SU-DHL-6 (cell line): ENCODE results near the gene UNC119.

Experiments
- H2AFZ ChIP-seq: fragments of 200-600 bp; sonication (generic); 2 replicates; pipeline ENCODE4 v1.6.1; 2014; ENCODE audit warnings: low read depth, mild to moderate bottlenecking, moderate library complexity, mixed read lengths, antibody characterized with exemption, low read length; ENCODE audit not compliant: severe bottlenecking
- H3F3A ChIP-seq: fragments of 200-600 bp; shearing (Covaris generic); 2 replicates; pipeline ENCODE4 v1.6.0; 2016; ENCODE audit warnings: antibody characterized with exemption, mild to moderate bottlenecking; ENCODE audit not compliant: insufficient read depth
- H3K27ac ChIP-seq: fragments of 200-600 bp; sonication (generic); 2 replicates; pipeline ENCODE4 v1.5.1; 2016; ENCODE audit warnings: low read depth, mild to moderate bottlenecking, low read length, moderate library complexity, mixed read lengths
- H3K27me3 ChIP-seq: fragments of 200-600 bp; sonication (generic), shearing (Covaris generic); 2 replicates; pipeline ENCODE4 v1.6.0; 2014; ENCODE audit warnings: mild to moderate bottlenecking, low read length
- H3K36me3 ChIP-seq: fragments of 200-600 bp; sonication (generic); 2 replicates; pipeline ENCODE4 v1.6.1; 2014; ENCODE audit warnings: mild to moderate bottlenecking, low read length, mixed read lengths
- H3K4me2 ChIP-seq: fragments of 300-600, 200-600 bp; shearing (Covaris generic), sonication (generic); 2 replicates; pipeline ENCODE4 v1.6.0; 2014; ENCODE audit warnings: low read length, low read depth, mild to moderate bottlenecking; ENCODE audit not compliant: poor library complexity, severe bottlenecking
- H3K4me3 ChIP-seq: fragments of 200-600 bp; sonication (generic); 2 replicates; pipeline ENCODE4 v1.5.1; 2014; ENCODE audit warnings: antibody characterized with exemption, low read length, mild to moderate bottlenecking, mixed read lengths; ENCODE audit not compliant: insufficient read depth, poor library complexity, severe bottlenecking
- H3K79me2 ChIP-seq: fragments of 200-600 bp; sonication (generic); 2 replicates; pipeline ENCODE4 v1.6.1; 2014; ENCODE audit warnings: mild to moderate bottlenecking, low read length, moderate library complexity; ENCODE audit not compliant: insufficient read depth
- H3K9ac ChIP-seq: fragments of 200-600 bp; sonication (generic); 2 replicates; pipeline ENCODE4 v1.7.0; 2014; ENCODE audit warnings: mild to moderate bottlenecking, low read length
- H3K9me2 ChIP-seq: fragments of 200-600 bp; sonication (generic); replicated peaks from 2 replicates; pipeline ENCODE4 v1.6.1; 2014; ENCODE audit warnings: low read length; ENCODE audit not compliant: insufficient read depth
- H3K9me3 ChIP-seq: fragments of 200-600 bp; sonication (generic); 2 replicates; pipeline ENCODE4 v1.6.1; 2014; ENCODE audit warnings: low read length, mixed read lengths; ENCODE audit not compliant: insufficient read depth
- H4K20me1 ChIP-seq: fragments of 200-600 bp; sonication (generic); 2 replicates; pipeline ENCODE4 v1.6.1; 2014; ENCODE audit warnings: low read depth, mild to moderate bottlenecking, antibody characterized with exemption, low read length, moderate library complexity, mixed read lengths
- EZH2phosphoT487 ChIP-seq: fragments of 200-600 bp; sonication (generic), shearing (Covaris generic); conservative IDR thresholded peaks from 2 replicates; pipeline ENCODE4 v1.6.1; 2018; ENCODE audit warnings: mild to moderate bottlenecking, antibody characterized with exemption, low read length, moderate library complexity, mixed read lengths
- TF ChIP-seq, protein P1 (sequence below): fragments of 200-600 bp; sonication (generic); IDR thresholded peaks from one replicate; pipeline ENCODE4 v1.5.1; 2017; ENCODE audit warnings: antibody characterized with exemption, mild to moderate bottlenecking, low read length, moderate library complexity; ENCODE audit not compliant: insufficient read depth, poor library complexity, severe bottlenecking

The UNC119 gene

DNA sequence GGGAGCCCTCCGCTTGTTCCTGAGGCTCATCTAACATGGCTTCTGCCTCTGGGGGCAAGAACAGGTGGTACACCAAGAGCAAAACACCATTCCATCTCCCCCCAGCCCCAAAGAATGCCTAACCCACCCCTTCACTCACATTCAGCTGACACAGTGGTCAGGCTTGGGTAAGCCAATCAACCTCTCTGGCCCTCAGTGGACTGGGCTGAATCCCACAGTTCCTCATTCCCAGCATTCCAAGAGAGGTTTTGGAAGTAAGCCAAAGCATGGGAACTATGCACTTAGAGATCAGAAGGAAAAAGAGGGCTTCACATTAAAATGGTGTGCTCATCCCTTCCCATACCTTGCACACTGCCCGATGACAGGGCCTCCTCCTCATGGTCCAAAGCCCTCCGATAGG, 11.1 kb upstream of the UNC119 start:
- Histone ChIP-seq H3K4me2 (no peak overlapping the region), H3K9ac (no peak overlapping the region), H3K9me3 (no peaks in the 10 kb centered on the region), H3K9me2 (no peaks in the 10 kb centered on the region), H3F3A (peaks cover 3% of the 10 kb centered on the region; the same call in 1 of the 2 replicates), H3K36me3 (no peaks in the 10 kb centered on the region; the same call in 1 of the 2 replicates), H3K79me2 (peaks cover 18% of the 10 kb centered on the region; the same call in 1 of the 2 replicates), H3K27ac (no peak overlapping the region), H4K20me1 (0 out of 2 replicates have a peak, but pooled peaks cover 5% of the 10 kb centered on the region), H3K27me3 (no peaks in the 10 kb centered on the region), H2AFZ (no peak overlapping the region), H3K4me3 (no peak overlapping the region)
- TF ChIP-seq, protein P1, sequence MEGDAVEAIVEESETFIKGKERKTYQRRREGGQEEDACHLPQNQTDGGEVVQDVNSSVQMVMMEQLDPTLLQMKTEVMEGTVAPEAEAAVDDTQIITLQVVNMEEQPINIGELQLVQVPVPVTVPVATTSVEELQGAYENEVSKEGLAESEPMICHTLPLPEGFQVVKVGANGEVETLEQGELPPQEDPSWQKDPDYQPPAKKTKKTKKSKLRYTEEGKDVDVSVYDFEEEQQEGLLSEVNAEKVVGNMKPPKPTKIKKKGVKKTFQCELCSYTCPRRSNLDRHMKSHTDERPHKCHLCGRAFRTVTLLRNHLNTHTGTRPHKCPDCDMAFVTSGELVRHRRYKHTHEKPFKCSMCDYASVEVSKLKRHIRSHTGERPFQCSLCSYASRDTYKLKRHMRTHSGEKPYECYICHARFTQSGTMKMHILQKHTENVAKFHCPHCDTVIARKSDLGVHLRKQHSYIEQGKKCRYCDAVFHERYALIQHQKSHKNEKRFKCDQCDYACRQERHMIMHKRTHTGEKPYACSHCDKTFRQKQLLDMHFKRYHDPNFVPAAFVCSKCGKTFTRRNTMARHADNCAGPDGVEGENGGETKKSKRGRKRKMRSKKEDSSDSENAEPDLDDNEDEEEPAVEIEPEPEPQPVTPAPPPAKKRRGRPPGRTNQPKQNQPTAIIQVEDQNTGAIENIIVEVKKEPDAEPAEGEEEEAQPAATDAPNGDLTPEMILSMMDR: no peak
- TF ChIP-seq EZH2phosphoT487: no peak

DNA sequence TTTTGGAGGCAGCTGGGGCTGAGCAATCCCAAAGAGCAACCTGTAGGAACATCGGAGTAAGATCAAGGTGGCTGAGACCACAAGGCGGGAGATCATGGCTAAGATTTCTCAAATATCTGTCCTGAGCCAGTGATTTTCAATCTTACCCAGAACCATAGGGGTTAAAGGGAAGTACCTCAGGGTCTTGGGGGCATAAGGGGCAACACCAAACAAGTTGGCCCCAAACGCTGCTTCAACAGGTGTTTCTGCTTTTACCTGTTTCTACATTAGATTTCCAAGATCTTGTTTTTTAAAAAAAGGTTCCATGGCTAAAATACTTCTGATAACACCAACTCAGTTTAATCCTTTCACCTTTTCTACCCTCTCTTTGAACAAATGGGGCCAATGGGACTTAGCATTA, 2.6 kb upstream of the UNC119 start:
- H3K9ac ChIP-seq: no peak overlapping the region
- H2AFZ ChIP-seq: no peak overlapping the region
- no peaks in the 10 kb centered on the region for H3K9me3 ChIP-seq
- no peak overlapping the region for H3K27ac ChIP-seq
- no peaks in the 10 kb centered on the region for H3K9me2 ChIP-seq
- no peaks in the 10 kb centered on the region for H3K79me2 ChIP-seq
- no peaks in the 10 kb centered on the region for H3K36me3 ChIP-seq
- H4K20me1 ChIP-seq: no peaks in the 10 kb centered on the region
- H3F3A ChIP-seq: no peaks in the 10 kb centered on the region
- no peak overlapping the region for H3K4me2 ChIP-seq
- no peak overlapping the region for H3K4me3 ChIP-seq
- TF ChIP-seq EZH2phosphoT487: no peak
- TF ChIP-seq, protein P1: no peak
- no peaks in the 10 kb centered on the region for H3K27me3 ChIP-seq

DNA sequence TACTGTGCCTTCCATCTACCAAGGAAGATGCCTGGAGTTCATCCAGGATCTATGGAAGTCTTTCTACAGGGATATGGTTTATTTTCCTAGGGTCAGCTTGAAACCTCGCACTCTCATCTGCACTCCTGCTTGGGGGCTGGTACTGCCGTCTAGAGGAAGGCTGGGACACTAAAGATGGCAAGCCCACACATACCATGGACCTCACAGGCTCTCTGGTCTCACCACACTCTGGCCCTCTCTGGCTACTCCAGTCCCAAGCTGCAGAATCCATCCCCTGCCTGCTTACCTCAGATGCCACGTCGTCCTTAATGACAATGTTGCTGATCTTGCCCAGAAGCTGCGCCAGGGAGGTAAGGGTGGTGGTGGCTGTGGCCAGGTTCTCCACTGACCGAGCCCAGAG, 2.1 kb upstream of the UNC119 start:
- Histone ChIP-seq H3K9me2 (no peaks in the 10 kb centered on the region), H3K79me2 (no peaks in the 10 kb centered on the region), H4K20me1 (no peaks in the 10 kb centered on the region), H3K4me2 (no peak overlapping the region), H3K9me3 (no peaks in the 10 kb centered on the region), H3K36me3 (no peaks in the 10 kb centered on the region), H3K4me3 (no peak overlapping the region), H3K9ac (no peak overlapping the region), H3K27ac (no peak overlapping the region), H2AFZ (no peak overlapping the region), H3K27me3 (no peaks in the 10 kb centered on the region), H3F3A (no peaks in the 10 kb centered on the region)
- TF ChIP-seq, protein P1: no peak
- no peak for TF ChIP-seq EZH2phosphoT487
